Thyroid gland (tissue), 4 donors: ENCODE data around the gene DHRS7B.

Experiments
- CTCF ChIP-seq, 6 experiments: fragments of 200-600 bp in 3 of 6; fragments of 450-650 bp in 3 of 6; sonication (generic) in 3 of 6; IDR thresholded peaks; one replicate each; pipeline ENCODE4 v1.5.1; 2016 to 2019; ENCODE audit warnings: antibody characterized with exemption in 6 of 6, mild to moderate bottlenecking in 2 of 6, inconsistent platforms in 1 of 6, moderate library complexity in 1 of 6
- POLR2A ChIP-seq, 2 donors: fragments of 450-650 bp; IDR thresholded peaks; one replicate each; pipeline ENCODE4 v1.6.1; 2017; ENCODE audit warnings: antibody characterized with exemption in 2 of 2, mild to moderate bottlenecking in 2 of 2, moderate library complexity in 1 of 2

- no peak for TF ChIP-seq POLR2A (IDR thresholded peaks at IDR 0.05)
- no peak for TF ChIP-seq CTCF (IDR thresholded peaks at IDR 0.05)
Observed at GRCh38 chr17:21214777-21215541, 88.2 kb downstream of the DHRS7B start.
